T-helper 1 cell treated with Interleukin-12 subunit alpha and Interleukin-12 subunit beta and Interleukin-4 antibody, amounts not matched to agents 30 ng/mL and 1 ng/mL, for 36 hours (primary cell): Measurements from ENCODE around the gene ZNF835. TPM values are rescaled to one million over a fixed set of nuclear protein-coding genes. Genes with fewer than 3 reads are reported as not detected.

Experiments
- intact Hi-C: fragments of 100-400 bp; cut with micrococcal nuclease; formaldehyde crosslinking; loops from one replicate; pipeline ENCODE4 v1.15.1; 2024
- total RNA-seq: library from RNA; stranded (reverse); gene quantifications from 2 replicates; pipeline ENCODE4 v1.2.3, GENCODE V29; 2022

Gene ZNF835
- total RNA-seq, 1 donor from 2014 or later: 0.10 TPM

GRCh38 chr19:56663931-56664500 is 7.5 kb downstream of the ZNF835 start:
- intact Hi-C loops: loop anchor here (5.0 kb wide), 1 partner anchor 397 kb away; no protein-coding TSS in a partner anchor

GRCh38 chr19:56661248-56661647 is 10.3 kb downstream of the ZNF835 start:
- intact Hi-C loops: loop anchor here (5.0 kb wide), 1 partner anchor 394 kb away; no protein-coding TSS in a partner anchor

GRCh38 chr19:56660381-56661107 is 11.0 kb downstream of the ZNF835 start:
- intact Hi-C loops: loop anchor here (5.0 kb wide), 1 partner anchor 393 kb away; no protein-coding TSS in a partner anchor

GRCh38 chr19:56654151-56654550 is 17.4 kb downstream of the ZNF835 start:
- intact Hi-C loops: no loop called here

GRCh38 chr19:56643460-56643955 is 28.0 kb downstream of the ZNF835 start:
- intact Hi-C loops: no loop called here

- intact Hi-C loops: no loop called here
Observed at GRCh38 chr19:56642711-56643459, 28.7 kb downstream of the ZNF835 start, which contains the start of gene SMIM17. Gene SMIM17, plus strand, starts transcription at chr19:56643159. Its CDS starts 2,509 bp downstream, at chr19:56645668.

GRCh38 chr19:56639217-56639616 is 32.3 kb downstream of the ZNF835 start:
- intact Hi-C loops: no loop called here

- intact Hi-C loops: no loop called here
Observed at GRCh38 chr19:56637976-56638555, 33.5 kb downstream of the ZNF835 start.

- intact Hi-C loops: no loop called here
Observed at GRCh38 chr19:56633021-56633420, 38.5 kb downstream of the ZNF835 start.

GRCh38 chr19:56625708-56626107 is 45.8 kb downstream of the ZNF835 start:
- intact Hi-C loops: no loop called here

GRCh38 chr19:56623006-56623405 is 48.6 kb downstream of the ZNF835 start:
- intact Hi-C loops: no loop called here

- intact Hi-C loops: no loop called here
Observed at GRCh38 chr19:56622374-56622773, 49.2 kb downstream of the ZNF835 start.

- intact Hi-C loops: no loop called here
Observed at GRCh38 chr19:56619121-56619520, 52.4 kb downstream of the ZNF835 start.

GRCh38 chr19:56617531-56617930 is 54.0 kb downstream of the ZNF835 start:
- intact Hi-C loops: no loop called here

- intact Hi-C loops: no loop called here
Observed at GRCh38 chr19:56613639-56614038, 57.9 kb downstream of the ZNF835 start.

GRCh38 chr19:56612737-56613136 is 58.8 kb downstream of the ZNF835 start:
- intact Hi-C loops: no loop called here

Other genes with a start within 250 kb of the ZNF835 start
- not detected in 2 replicates for gene ZNF667, start 194.4 kb downstream of the ZNF835 start, total RNA-seq
- 0.17 and 0.27 TPM in 2 replicates for gene ZNF471, start 163.9 kb downstream of the ZNF835 start, total RNA-seq
- gene ZFP28, start 132.8 kb downstream of the ZNF835 start, total RNA-seq: 2.4 and 2.9 TPM in 2 replicates
- gene ZNF470, start 104.3 kb downstream of the ZNF835 start, total RNA-seq: 2.0 and 2.4 TPM in 2 replicates
- 6.1 and 6.2 TPM in 2 replicates for gene ZNF71, start 76.5 kb downstream of the ZNF835 start, total RNA-seq
- 0.27 TPM in 2 replicates for gene SMIM17, start 28.6 kb downstream of the ZNF835 start, total RNA-seq
- not detected in 2 replicates for gene PEG3, start 169.0 kb upstream of the ZNF835 start, total RNA-seq
- gene ZIM2, start 169.0 kb upstream of the ZNF835 start, total RNA-seq: not detected in 2 replicates